HT-29 (cell line): ENCODE measurements around the gene TMEM178B. TPM values are rescaled to one million over a fixed set of nuclear protein-coding genes. Genes with fewer than 3 reads are reported as not detected.
"Not testable (repeated sequence)": the region's sequence is repeated elsewhere in the genome, so short reads cannot be mapped to it uniquely, and the experiment has no call there.

ENCODE experiments used
- DNase-seq: peaks from one replicate; pipeline ENCODE4 v3.0.0-alpha.2; 2015; ENCODE audit warnings: low spot score
- total RNA-seq: library from RNA; depleted of rRNA; stranded (reverse); fragments of >200 nt; shearing (Covaris generic); gene quantifications from 2 replicates; pipeline ENCODE4 v1.2.3, GENCODE V29; 2014; rRNA removed

TMEM178B gene
- 2.1 and 2.3 TPM in 2 replicates for total RNA-seq

DNA sequence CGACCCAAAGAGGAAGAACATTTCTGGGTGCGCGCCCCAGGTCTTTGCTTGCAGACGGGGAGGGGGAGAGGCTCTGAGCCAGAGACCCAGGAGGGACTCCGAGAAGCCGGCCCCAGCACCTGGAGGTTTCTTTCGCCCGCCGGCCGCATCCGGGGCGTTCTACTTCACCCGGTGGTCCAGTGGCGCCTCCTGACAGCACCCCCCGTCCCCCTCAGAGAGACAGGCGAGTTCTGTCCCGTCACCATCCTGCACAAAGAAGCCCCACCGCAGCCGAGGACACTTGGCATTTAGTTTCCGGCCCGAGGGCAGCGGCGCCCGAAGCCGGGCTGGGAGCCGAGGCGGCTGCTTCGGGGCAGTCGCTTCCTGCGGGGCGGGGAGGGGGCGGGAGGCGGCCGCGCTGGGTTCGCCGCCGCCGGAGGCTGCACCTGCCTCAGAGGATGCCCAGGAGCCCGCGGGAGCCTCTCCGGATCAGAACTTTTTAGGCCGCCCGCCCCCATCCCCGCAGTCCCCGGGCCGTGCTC is at the start of gene TMEM178B:
Gene TMEM178B, plus strand, starts transcription at position 424 of the 521 bp plus-strand sequence.
- DNase-seq, result peak; percentile 38

DNA sequence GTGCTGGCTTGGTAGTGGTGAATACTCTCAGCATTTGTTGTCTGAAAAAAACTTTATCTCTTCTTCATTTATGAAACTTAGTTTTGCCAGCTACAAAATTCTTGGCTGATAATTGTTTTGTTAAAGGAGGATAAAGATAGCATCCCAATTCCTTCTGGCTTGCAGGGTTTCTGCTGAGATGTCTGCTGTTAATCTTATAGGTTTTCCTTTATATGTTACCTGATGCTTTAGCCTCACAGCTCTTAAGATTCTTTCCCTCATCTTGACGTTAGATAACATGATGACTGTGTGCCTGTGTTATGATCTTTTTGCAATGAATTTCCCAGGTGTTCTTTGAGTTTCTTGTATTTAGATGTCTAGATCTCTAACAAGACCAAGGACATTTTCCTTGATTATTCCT is 49.2 kb upstream of the TMEM178B start:
- no peak for DNase-seq

DNA sequence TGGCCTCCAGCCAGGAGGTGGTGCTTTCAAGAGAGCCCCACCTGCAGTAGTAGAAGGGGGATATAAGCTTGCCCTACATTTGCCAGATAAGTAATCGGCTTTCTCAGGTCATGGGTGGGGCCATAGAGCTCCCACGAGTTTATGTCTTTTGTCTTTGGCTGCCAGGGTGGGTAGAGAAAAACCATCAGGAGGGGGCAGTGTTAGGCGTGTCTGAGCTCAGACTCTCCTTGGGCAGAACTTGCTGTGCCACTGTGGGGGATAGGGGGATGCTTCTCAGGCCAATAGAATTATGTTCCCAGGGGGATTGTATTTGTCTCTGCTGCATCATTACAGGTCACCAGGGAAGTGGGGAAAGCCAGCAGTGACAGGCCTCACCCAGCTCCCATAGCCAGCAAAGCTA is 46.8 kb upstream of the TMEM178B start:
- DNase-seq, result no peak

DNA sequence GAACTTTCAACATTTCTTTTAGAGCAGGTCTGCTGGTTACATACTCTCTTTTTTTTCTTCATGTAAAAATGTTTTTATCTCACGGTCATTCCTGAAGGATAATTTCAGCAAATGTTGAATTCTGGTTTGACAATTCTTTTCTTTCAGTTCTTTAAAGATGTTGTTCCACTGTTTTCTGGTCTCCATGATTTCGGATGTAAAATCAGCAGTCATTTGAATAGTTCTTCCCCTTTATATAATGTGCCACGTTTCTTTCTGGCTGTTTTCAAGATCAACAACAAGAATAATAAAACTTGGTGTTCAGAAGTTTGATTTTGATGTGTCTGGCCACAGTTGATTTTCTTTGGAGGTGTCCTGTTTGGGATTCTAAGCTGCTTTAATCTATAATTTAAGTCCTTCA is 45.1 kb upstream of the TMEM178B start:
- DNase-seq, result no peak

DNA sequence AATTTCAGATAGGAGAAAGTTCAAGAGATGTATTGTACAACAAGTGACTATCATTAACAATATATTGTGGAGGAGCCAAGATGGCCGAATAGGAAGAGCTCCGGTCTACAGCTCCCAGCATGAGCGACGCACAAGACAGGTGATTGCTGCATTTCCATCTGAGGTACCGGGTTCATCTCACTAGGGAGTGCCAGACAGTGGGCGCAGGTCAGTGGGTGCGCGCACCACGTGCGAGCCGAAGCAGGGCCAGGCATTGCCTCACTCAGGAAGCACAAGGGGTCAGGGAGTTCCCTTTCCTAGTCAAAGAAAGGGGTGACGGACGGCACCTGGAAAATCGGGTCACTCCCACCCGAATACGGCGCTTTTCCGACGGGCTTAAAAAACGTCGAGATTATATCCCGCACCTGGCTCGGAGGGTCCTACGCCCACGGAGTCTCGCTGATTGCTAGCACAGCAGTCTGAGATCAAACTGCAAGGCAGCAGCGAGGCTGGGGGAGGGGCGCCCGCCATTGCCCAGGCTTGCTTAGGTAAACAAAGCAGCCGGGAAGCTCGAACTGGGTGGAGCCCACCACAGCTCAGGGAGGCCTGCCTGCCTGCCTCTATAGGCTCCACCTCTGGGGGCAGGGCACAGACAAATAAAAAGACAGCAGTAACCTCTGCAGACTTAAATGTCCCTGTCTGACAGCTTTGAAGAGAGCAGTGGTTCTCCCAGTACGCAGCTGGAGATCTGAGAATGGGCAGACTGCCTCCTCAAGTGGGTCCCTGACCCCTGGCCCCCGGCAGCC is 41.1 kb upstream of the TMEM178B start:
- DNase-seq, result not testable (repeated sequence)

DNA sequence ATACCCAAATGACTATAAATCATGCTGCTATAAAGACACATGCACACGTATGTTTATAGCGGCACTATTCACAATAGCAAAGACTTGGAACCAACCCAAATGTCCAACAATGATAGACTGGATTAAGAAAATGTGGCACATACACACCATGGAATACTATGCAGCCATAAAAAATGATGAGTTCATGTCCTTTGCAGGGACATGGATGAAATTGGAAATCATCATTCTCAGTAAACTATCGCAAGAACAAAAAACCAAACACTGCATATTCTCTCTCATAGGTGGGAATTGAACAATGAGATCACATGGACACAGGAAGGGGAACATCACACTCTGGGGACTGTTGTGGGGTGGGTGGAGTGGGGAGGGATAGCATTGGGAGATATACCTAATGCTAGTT is 35.8 kb upstream of the TMEM178B start:
- not testable (repeated sequence) for DNase-seq

DNA sequence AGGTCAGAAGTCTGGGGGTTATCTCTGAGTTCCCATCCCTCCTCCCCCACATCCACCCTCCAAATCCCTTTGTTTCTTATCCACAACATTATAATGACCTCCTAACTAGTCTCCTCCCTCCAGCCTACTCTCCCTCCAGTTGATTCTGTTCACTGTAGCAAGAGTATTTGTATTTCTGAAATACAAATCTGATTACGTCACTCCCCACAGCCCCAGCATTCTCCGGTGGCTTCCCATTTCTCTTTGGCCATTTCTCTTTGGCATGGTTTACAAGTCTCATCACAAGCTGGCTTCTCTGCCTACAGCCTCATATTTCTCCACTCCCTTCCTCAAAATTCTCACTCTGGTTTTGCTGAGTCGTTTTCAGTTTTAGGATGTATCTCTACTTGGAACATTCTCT is 34.5 kb upstream of the TMEM178B start:
- no peak for DNase-seq

DNA sequence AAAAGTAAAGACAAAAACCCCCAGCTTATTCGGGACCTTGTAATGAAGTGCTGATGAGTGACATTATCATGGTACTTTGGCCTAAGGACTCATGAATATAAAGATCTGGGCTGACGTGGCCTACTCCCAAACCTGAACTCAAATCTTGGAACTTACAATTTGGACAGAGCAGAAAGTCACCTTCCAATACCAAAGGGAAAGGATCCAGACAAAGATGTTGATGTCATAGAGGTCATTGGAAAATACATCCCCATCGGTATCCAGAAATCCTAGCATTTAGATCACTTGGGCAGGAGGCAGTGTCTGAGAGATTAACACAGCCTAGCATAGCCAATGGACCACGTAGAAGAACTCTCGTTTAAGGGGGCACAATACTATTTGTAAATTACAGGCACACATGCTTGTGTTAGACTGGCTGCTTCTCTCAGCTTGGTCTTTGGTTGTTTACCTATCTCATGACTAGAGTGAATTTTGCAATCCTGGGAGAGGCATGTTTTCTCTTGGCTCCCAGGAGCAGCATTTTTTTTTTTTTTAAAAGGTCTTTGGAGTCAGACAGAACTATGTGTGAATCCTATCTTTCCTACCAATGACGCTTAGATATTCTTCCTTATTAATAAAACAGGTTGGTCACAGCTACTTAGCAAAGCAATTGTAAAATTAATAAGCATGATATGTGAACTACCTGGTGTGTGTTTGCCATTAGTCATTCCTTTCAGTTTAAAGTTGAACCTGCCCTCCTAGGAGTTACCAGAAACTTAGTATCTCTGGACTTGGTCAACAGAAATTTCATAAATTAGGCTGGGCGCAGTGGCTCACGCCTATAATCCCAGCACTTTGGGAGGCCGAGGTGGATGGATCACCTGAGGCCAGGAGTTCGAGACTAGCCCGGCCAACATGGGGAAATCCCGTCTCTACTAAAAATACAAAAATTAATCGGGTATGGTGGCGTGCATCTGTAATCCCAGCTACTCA is 31.4 kb upstream of the TMEM178B start:
- DNase-seq, result no peak

DNA sequence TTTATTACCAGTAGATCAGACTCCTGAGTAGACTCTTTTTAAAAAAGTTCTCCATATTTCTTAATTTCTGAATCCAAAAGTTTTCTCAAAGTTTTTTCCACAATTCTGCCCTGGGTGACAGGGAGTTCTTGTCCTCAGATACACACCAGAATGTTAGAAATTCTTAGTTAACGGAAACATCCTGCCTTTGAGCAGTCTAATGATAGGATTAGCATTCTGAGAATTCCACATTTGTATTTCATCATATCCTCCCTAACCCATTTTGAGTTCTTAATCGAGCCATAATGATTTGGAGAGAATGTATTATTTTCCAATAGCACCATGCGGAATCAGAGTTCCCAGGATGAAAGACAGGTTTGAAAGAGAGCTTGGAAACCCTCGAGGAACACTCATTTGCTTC is 30.2 kb upstream of the TMEM178B start:
- DNase-seq, result no peak

DNA sequence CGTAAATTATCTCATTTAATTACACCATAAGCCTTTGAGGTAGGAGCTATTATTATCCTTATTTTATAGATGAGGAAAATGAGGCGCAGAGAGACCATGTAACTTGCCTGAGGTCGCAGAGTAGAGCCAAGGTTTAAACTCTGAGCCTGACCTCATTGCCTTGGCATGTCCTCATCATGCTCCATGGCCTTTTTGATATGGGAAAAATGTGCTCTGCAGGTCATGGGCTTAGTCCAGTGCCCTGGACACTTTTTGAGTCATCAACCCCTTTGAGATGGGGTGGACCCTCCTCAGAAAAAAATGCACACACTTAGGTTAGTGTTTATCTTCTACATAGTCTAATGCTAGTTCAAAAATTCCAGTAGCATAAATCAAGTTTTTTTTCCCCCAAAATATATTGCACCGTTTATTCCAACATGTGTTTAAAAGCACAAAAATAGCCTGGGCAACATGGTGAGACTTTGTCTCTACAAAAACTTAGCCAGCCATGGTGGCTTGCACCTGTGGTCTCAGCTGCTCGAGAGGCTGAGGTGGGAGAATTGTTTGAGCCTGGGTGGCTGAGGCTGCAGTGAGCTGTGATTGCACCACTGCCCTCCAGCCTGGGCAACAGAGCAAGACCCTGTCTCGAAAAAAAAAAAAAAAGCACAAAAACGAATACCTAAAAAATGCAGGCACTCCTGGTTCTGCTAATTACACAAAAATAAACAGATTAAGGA is 28.6 kb upstream of the TMEM178B start:
- no peak for DNase-seq

DNA sequence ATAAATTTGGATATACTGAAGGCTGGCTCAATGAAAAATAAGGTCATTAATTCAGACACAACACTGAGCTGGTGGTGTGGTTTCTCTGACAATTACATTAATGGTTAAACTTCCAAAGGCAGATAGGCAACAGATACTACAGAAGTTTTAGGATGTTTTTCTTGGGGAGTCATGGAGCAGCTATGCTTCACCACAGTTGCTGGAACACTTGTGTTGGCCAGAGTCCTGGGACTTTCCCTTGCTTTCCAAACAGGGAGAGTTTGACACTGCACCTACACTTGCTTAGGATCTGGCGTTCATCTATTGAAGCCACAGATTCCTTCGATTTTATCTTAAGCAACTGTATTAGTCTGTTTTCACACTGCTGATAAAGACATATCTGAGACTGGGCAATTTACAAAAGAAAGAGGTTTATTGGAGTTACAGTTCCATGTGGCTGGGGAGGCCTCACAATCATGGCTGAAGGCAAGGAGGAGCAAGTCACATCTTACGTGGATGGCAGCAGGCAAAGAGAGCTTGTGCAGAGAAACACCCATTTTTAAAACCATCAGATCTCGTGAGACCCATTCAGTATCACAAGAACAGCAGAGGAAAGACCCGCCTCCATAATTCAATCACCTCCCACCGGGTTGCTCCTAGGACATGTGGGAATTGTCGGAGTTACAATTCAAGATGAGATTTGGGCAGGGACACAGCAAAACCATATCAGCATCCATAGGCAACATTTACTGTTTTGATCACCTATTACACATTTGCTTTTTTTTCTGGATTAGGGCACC is 27.8 kb upstream of the TMEM178B start:
- no peak for DNase-seq

DNA sequence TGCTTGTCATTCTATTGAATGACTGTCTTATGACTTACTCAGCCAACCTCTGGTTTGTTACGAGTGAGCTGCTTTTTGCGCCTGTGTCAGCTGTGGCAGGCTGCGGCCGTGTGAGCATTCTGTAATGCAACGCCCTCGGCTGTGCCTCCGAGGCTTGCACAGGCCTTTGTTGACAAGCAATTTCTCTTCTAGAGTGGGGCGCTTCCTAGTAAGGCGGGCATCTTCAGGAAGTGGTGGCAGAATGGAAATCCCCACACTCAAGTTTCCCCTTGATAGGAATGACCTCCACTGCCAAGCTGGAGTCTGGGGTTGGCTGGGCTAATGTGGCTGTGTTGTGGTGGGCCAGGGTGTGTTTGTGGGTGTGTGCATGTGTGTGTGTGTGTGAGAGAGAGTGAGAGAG is 20.2 kb upstream of the TMEM178B start:
- DNase-seq, result no peak

DNA sequence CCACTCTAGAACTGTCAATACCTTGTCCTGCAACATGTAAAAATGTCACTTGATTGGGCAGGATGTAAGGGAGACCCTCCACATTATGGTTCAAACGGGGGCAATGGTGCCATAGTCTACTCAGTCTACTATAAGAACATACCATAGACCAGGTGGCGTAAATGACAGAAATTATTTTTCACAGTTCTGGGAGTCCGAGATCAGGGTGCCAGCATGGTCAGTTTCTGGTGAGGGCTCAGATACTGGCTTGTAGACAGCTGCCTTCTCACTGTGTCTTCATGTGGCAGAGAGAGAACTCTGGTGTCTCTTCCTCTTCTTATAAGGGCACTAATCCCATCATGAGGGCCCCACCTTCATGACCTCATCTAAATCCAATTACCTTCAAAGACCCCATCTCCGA is 18.7 kb upstream of the TMEM178B start:
- DNase-seq, result no peak

DNA sequence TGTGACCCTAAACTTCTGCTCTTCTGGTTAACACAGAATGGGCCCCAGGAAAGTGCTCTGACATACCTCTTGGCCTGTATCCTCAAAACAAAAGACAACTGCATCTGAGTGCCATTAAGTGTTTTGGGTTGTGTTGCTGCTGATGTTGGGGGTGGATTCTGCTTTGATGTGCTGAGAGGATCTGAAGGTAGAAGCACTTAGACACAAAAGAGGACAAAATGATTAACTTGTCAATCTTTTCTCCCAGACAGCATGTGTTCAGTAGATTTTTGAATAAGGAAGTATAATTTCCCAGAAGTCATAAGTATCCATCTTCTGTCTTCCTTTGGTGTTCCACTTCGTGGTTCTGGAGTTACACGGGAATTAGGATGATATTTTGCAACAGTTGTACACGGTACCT is 16.1 kb upstream of the TMEM178B start:
- DNase-seq, result no peak

DNA sequence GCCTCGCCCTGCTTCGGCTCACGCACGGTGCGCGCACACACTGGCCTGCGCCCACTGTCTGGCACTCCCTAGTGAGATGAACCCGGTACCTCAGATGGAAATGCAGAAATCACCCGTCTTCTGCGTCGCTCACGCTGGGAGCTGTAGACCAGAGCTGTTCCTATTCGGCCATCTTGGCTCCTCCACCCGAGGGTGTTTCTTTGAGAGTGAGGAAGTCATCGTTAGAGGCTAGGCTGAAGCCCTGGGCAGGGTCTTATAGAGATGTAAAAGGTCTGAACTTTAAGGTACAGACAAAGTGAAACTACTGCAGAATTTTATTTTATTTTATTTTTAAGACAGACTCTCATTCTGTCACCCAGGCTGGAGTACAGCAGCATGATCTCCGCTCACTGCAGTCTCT is 6.0 kb upstream of the TMEM178B start:
- not testable (repeated sequence) for DNase-seq

DNA sequence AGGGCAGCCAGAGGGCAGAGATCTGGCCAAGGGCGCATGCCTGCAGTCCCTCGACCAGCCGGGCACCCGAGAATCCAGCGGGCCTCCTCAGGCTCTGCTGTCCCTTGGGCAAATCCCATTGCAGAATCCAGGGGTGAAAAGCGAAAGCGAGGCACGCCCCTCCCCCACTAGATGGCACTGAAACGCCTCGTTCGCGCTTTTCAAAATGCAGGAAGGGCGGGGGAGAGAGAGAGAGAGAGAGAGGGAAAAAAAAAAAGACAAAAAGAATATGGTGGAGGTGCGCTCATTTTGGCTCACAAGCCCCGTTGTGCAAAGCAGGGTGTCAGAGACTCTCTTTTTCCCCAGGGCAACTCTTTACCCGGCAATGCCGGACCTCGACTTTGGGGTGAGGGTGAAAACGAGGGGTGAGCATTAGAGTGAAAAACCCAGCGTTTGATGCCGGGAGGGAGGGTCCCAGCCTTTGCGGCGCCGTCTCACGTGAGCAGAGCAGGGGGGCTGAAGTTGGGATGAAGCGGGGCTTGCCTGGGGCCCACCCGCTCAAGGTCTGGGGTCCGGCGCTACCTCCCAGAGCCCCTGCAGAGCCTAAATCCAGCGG is 2.5 kb upstream of the TMEM178B start:
- peak; percentile 10 for DNase-seq

DNA sequence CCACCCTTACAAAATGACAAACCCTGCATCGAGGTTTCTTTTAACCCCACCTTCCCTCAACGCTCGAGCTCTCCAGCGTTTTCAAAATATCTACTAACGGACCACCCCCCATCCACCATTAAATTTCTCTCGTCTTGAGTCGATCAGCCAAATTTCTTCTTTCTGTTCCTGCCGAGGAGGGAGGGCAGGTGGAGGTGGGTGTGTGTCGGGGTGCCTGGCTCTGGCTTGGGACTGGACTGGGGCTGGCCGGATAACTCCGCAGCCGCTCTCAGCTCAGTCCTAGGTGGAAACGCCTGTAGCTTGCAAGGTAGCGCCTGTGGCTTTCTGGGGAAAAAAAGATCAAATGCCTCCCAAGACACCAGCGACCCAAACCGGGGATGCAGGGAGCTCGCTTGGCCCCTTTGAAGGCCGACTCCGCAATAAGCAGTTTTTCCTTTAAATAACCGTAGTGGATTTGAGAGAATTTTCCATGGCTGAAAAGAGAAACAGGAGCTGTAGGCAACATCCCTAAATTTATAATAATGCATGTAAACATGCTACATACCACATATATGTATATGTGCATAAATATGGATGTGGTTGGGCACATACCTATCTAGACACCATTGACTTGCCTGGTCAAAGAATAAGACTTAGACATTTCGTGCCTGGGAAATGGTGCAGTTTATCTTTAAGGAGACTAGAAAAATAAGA is 1.9 kb upstream of the TMEM178B start:
- DNase-seq, result no peak

DNA sequence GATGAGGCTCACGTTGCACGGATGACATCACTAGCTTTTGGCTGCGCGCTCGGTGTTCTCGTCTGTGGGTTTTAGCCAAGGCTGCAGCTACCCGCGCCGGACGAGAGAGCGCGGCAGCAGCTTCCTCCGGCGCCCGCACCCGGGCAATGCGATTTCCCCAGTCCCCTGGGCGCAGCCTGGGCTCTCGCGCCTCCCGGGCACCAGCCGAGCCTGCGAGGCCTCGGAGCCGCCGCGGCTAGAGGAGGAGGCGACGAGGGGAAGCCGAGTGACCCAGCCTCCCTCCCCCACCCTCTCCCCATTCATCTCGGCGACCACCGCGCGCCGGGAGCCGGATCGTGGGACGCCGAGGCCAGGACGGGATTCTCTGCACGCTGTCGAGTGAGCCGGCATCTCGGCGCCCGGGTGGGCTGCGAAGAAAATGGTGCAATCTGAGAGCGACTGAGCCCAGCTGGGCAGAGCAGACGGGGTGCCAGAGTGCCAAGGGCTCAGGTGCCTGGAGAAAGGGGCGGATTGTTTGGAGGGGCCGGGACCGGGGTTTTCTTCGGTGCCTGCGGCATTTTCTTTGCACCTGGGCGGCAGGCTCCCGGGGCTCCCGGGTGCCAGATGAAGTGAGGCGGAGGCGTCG is 1.2 kb upstream of the TMEM178B start:
- DNase-seq, result peak; percentile 37

DNA sequence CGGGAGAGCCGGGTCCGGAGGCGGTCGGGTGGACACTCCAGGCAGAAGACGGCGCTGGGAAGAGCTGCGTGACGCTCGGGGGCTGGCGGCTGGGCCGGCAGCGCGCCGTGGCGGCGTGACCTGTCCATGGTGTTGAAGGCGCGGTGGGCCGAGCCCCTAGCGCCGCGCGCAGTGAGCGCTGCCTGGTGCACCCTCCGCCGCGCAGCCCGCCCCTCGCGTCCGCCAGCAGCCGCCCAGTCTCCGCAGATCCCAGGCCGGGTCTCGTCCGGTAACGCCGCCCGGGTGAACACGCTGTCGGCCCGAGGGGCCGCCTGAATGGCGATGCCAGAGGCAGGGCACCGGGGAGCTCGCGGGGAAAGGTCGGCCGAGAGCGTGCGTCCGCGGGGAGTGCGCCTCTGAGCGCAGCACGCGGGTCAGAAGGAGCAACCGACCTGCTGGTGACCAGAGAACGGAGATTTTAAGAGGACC is 657 bp upstream of the TMEM178B start:
- DNase-seq, result no peak
